GM20000 (cell line): ENCODE results near the gene RGS17.

ENCODE experiments used
- DNase-seq: peaks from one replicate; pipeline ENCODE4 v3.0.0; 2012; ENCODE audit warnings: low spot score
- TF ChIP-seq, protein P1 (sequence below): IDR thresholded peaks from 2 replicates; pipeline ENCODE4 v1.5.1; 2012; ENCODE audit warnings: mild to moderate bottlenecking, control low read depth; ENCODE audit errors: extremely low read depth, missing control alignments

RGS17 gene

GRCh38 chr6:153160221-153160620 lies 29.1 kb upstream of the RGS17 start:
- TF ChIP-seq, protein P1, sequence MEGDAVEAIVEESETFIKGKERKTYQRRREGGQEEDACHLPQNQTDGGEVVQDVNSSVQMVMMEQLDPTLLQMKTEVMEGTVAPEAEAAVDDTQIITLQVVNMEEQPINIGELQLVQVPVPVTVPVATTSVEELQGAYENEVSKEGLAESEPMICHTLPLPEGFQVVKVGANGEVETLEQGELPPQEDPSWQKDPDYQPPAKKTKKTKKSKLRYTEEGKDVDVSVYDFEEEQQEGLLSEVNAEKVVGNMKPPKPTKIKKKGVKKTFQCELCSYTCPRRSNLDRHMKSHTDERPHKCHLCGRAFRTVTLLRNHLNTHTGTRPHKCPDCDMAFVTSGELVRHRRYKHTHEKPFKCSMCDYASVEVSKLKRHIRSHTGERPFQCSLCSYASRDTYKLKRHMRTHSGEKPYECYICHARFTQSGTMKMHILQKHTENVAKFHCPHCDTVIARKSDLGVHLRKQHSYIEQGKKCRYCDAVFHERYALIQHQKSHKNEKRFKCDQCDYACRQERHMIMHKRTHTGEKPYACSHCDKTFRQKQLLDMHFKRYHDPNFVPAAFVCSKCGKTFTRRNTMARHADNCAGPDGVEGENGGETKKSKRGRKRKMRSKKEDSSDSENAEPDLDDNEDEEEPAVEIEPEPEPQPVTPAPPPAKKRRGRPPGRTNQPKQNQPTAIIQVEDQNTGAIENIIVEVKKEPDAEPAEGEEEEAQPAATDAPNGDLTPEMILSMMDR: no peak
- no peak for DNase-seq

DNA sequence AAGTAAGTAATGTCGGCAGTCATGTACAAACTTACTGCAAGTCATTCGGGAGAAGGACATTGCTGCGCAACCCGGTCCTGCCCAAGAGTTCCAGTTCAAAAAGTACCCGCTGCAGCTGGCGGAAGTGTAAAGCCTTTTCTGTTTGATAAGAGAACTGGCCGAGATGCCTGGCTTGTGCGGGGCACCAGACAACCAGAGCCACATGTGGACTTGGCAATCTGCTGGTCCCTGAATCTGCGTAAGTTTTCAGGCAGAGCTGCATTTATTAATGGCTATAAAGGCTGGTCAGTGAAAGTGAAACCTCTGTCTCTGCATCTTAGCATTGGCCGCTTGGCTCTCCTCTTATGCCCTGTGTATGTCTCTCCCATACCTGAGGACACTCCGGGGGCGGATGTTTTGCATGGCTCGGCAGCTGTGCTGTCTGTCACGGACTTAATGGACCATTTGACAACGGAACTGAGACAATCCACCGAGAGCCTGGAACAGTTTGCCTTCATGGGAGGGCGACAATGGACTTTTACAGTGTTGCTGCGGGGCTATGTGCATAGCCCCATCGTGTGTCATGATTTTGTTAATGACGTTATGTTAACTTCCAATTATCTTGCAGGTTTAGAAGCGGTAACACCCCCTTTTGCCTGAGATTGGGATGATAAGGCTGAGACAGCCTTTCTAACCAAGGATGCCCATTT lies 19.8 kb upstream of the RGS17 start:
- TF ChIP-seq, protein P1: no peak

GRCh38 chr6:153150371-153150751 lies 19.3 kb upstream of the RGS17 start:
- TF ChIP-seq, protein P1: no peak
- no peak for DNase-seq

More for the DNA sequence above, 19.8 kb upstream of the RGS17 start:
- DNase-seq: no peak

DNA sequence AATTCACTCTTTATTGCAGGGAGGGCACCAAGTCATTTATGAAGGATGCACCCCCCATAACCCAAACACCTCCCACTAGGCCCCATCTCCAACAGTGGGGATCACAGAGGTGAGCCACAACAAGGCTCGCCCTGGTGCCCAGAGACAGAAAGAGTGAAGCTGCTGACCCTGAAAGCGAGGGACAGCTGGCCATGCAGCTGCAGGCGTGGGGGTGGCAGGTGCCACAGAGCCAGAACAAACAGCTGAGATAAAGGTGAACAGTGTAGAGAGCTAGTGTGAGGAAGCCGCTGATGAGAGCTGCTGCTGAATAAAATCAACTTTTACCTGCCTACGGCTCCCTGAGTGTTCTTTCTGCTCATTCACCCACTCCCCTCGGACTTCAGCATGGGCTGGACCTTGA lies 18.8 kb upstream of the RGS17 start:
- TF ChIP-seq, protein P1: no peak
- DNase-seq: no peak

GRCh38 chr6:153146413-153146812 lies 15.3 kb upstream of the RGS17 start:
- TF ChIP-seq, protein P1: no peak
- no peak for DNase-seq

GRCh38 chr6:153145591-153145990 lies 14.5 kb upstream of the RGS17 start:
- DNase-seq: no peak
- TF ChIP-seq, protein P1: no peak

DNA sequence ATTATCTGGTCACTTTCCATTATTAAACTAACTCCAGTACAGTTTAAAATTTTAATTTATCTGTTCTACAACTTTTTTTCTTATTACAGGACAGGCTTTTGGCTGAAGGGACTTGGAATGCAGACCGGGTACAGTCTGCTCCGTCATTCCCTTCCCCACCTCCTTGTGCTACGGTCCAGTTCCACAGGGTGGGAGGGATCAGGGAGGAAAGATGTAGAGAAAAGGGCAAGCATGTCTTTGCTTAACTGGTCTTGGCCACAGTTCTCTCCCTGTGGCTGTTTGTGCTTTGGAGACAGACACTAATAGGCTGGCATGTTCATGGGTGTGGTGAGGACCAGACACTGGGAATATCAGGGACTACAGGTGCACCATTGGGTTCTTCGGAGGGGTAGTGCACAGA lies 12.1 kb upstream of the RGS17 start:
- no peak for DNase-seq
- TF ChIP-seq, protein P1: no peak
